ENCODE measurements around the gene KRTAP9-7.
"Not testable (repeated sequence)": the region's sequence is repeated elsewhere in the genome, so short reads cannot be mapped to it uniquely, and the experiment has no call there.

DNA sequence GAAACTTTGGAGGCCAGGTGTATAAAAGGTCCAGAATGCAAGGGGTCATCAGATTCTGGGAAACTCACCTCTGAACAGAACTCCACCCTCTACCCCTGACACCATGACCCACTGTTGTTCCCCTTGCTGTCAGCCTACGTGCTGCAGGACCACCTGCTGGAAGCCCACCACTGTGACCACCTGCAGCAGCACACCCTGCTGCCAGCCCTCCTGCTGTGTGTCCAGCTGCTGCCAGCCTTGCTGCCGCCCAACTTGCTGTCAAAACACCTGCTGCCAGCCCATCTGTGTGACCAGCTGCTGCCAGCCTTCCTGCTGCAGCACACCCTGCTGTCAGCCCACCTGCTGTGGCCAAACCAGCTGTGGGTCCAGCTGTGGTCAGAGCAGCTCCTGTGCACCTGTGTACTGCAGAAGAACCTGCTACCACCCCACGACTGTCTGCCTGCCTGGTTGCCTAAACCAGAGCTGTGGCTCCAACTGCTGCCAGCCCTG lies 37.5 kb upstream of the KRTAP9-7 start, which contains the start of gene KRTAP9-8:
- TF ChIP-seq POLR2A, POLR2AphosphoS5 (IDR thresholded peaks at IDR 0.05): not testable (repeated sequence)
- TF ChIP-seq, protein P1, sequence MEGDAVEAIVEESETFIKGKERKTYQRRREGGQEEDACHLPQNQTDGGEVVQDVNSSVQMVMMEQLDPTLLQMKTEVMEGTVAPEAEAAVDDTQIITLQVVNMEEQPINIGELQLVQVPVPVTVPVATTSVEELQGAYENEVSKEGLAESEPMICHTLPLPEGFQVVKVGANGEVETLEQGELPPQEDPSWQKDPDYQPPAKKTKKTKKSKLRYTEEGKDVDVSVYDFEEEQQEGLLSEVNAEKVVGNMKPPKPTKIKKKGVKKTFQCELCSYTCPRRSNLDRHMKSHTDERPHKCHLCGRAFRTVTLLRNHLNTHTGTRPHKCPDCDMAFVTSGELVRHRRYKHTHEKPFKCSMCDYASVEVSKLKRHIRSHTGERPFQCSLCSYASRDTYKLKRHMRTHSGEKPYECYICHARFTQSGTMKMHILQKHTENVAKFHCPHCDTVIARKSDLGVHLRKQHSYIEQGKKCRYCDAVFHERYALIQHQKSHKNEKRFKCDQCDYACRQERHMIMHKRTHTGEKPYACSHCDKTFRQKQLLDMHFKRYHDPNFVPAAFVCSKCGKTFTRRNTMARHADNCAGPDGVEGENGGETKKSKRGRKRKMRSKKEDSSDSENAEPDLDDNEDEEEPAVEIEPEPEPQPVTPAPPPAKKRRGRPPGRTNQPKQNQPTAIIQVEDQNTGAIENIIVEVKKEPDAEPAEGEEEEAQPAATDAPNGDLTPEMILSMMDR (IDR thresholded peaks at IDR 0.05), result not testable (repeated sequence)

Data from suprapubic skin (tissue), 4 donors.